Hepatocyte (in vitro differentiated cells): ENCODE data around the gene EIF4H. TPM values are rescaled to one million over a fixed set of nuclear protein-coding genes. Genes with fewer than 3 reads are reported as not detected.

ENCODE experiments used
- DNase-seq: peaks from one replicate; pipeline ENCODE4 v3.0.0-alpha.2; 2016; ENCODE audit warnings: low spot score
- H2AFZ ChIP-seq: fragments of 200-600 bp; sonication (generic); 2 replicates; pipeline ENCODE4 v1.6.0; 2016; ENCODE audit warnings: antibody characterized with exemption, mild to moderate bottlenecking
- H3K27ac ChIP-seq: fragments of 200-600 bp; sonication (generic); 2 replicates; pipeline ENCODE4 v1.5.1; 2016; ENCODE audit warnings: mild to moderate bottlenecking
- H3K27me3 ChIP-seq: fragments of 200-600 bp; sonication (generic); 2 replicates; pipeline ENCODE4 v1.6.1; 2016
- H3K36me3 ChIP-seq: fragments of 200-600 bp; sonication (generic); replicated peaks from 2 replicates; pipeline ENCODE4 v1.5.1; 2016; ENCODE audit warnings: low read depth; ENCODE audit not compliant: insufficient read depth
- H3K4me1 ChIP-seq: fragments of 200-600 bp; sonication (generic); 2 replicates; pipeline ENCODE4 v1.5.1; 2016; ENCODE audit warnings: mild to moderate bottlenecking, moderate library complexity; ENCODE audit not compliant: insufficient read depth
- H3K4me2 ChIP-seq: fragments of 200-600 bp; sonication (generic); 2 replicates; pipeline ENCODE4 v1.6.0; 2016
- H3K4me3 ChIP-seq: fragments of 200-600 bp; sonication (generic); 2 replicates; pipeline ENCODE4 v1.5.1; 2016; ENCODE audit warnings: mild to moderate bottlenecking
- H3K79me2 ChIP-seq: fragments of 200-600 bp; sonication (generic); 2 replicates; pipeline ENCODE4 v1.6.0; 2017; ENCODE audit warnings: mild to moderate bottlenecking
- H3K9me2 ChIP-seq: fragments of 200-600 bp; sonication (generic); replicated peaks from 2 replicates; pipeline ENCODE4 v1.6.0; 2017; ENCODE audit warnings: mild to moderate bottlenecking; ENCODE audit not compliant: insufficient read depth
- H3K9me3 ChIP-seq: fragments of 200-600 bp; sonication (generic); 2 replicates; pipeline ENCODE4 v1.5.1; 2016; ENCODE audit warnings: low read depth, mild to moderate bottlenecking
- H4K20me1 ChIP-seq: fragments of 200-600 bp; sonication (generic); 2 replicates; pipeline ENCODE4 v1.6.0; 2016; ENCODE audit warnings: mild to moderate bottlenecking; ENCODE audit not compliant: insufficient read depth, poor library complexity, severe bottlenecking
- EZH2 ChIP-seq: fragments of 200-600 bp; sonication (generic); IDR thresholded peaks from 2 replicates; pipeline ENCODE4 v1.6.1; 2016; ENCODE audit warnings: antibody characterized with exemption, mild to moderate bottlenecking, borderline replicate concordance
- EZH2phosphoT487 ChIP-seq: fragments of 200-600 bp; sonication (generic); IDR thresholded peaks from one replicate; pipeline ENCODE4 v1.6.1; 2018; ENCODE audit warnings: antibody characterized with exemption, mild to moderate bottlenecking, low read depth, moderate library complexity; ENCODE audit not compliant: unreplicated experiment, severe bottlenecking
- WGBS: methylation state at CpG from one replicate; pipeline ENCODE4 v1.1.6; 2016; ENCODE audit warnings: low lambda C conversion rate; ENCODE audit errors: missing lambda C conversion rate; 5-methylcytosine and 5-hydroxymethylcytosine counted together
- polyA plus RNA-seq: library from polyadenylated mRNA; unstranded; fragments of >200 nt; fragmentation: Nextera tagmentation; extraction: Ambion mirVana; gene quantifications from 2 replicates; pipeline ENCODE4 v1.2.1, GENCODE V29; 2016
- total RNA-seq: library from RNA; depleted of rRNA; stranded (reverse); fragments of >200 nt; gene quantifications from 2 replicates; pipeline ENCODE4 v1.2.3, GENCODE V29; 2014
- TF ChIP-seq, protein P1 (sequence below): fragments of 200-600 bp; sonication (generic); IDR thresholded peaks from 2 replicates; pipeline ENCODE4 v1.5.1; 2016; ENCODE audit warnings: antibody characterized with exemption, mild to moderate bottlenecking; ENCODE audit not compliant: poor library complexity

Gene EIF4H
- total and polyA plus RNA-seq, 2 experiments from 2014 or later, result 178 to 217 TPM

GRCh38 chr7:74215921-74216320, 41.8 kb downstream of the EIF4H start:
- H3K4me2 ChIP-seq, result no peak overlapping the region
- H4K20me1 ChIP-seq, result no peaks in the 10 kb centered on the region
- no peak overlapping the region for H3K27ac ChIP-seq
- DNase-seq, result no peak
- H3K4me1 ChIP-seq, result no peaks in the 10 kb centered on the region
- 89% methylated on average over 15 of the region's 15 CpGs for WGBS
- no peak for TF ChIP-seq EZH2
- TF ChIP-seq EZH2phosphoT487, result no peak
- TF ChIP-seq, protein P1, sequence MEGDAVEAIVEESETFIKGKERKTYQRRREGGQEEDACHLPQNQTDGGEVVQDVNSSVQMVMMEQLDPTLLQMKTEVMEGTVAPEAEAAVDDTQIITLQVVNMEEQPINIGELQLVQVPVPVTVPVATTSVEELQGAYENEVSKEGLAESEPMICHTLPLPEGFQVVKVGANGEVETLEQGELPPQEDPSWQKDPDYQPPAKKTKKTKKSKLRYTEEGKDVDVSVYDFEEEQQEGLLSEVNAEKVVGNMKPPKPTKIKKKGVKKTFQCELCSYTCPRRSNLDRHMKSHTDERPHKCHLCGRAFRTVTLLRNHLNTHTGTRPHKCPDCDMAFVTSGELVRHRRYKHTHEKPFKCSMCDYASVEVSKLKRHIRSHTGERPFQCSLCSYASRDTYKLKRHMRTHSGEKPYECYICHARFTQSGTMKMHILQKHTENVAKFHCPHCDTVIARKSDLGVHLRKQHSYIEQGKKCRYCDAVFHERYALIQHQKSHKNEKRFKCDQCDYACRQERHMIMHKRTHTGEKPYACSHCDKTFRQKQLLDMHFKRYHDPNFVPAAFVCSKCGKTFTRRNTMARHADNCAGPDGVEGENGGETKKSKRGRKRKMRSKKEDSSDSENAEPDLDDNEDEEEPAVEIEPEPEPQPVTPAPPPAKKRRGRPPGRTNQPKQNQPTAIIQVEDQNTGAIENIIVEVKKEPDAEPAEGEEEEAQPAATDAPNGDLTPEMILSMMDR, result no peak
- H3K4me3 ChIP-seq, result no peak overlapping the region
- H3K27me3 ChIP-seq, result no peaks in the 10 kb centered on the region
- H3K36me3 ChIP-seq, result no peaks in the 10 kb centered on the region
- no peak overlapping the region for H2AFZ ChIP-seq
- H3K9me3 ChIP-seq, result no peaks in the 10 kb centered on the region
- no peaks in the 10 kb centered on the region for H3K9me2 ChIP-seq
- no peaks in the 10 kb centered on the region for H3K79me2 ChIP-seq

DNA sequence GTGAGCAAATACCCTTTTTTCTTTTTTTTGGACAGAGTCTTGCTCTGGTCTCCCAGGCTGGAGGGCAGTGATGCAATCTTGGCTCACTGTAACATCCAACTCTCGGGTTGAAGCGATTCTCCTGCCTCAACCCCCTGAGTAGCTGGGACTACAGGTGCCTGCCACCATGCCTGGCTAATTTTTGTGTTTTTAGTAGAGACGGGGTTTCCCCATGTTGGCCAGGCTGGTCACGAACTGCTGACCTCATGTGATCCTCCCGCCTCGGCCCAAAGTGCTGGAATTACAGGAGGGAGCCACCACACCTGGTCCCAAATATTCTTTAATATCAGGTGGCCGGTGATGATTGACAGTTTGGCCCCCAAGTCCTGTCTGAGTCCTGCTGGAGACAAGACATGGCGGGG, 42.2 kb downstream of the EIF4H start:
- 83% methylated on average over 8 of the region's 8 CpGs for whole genome bisulfite sequencing
- H3K36me3 ChIP-seq, result no peaks in the 10 kb centered on the region

DNA sequence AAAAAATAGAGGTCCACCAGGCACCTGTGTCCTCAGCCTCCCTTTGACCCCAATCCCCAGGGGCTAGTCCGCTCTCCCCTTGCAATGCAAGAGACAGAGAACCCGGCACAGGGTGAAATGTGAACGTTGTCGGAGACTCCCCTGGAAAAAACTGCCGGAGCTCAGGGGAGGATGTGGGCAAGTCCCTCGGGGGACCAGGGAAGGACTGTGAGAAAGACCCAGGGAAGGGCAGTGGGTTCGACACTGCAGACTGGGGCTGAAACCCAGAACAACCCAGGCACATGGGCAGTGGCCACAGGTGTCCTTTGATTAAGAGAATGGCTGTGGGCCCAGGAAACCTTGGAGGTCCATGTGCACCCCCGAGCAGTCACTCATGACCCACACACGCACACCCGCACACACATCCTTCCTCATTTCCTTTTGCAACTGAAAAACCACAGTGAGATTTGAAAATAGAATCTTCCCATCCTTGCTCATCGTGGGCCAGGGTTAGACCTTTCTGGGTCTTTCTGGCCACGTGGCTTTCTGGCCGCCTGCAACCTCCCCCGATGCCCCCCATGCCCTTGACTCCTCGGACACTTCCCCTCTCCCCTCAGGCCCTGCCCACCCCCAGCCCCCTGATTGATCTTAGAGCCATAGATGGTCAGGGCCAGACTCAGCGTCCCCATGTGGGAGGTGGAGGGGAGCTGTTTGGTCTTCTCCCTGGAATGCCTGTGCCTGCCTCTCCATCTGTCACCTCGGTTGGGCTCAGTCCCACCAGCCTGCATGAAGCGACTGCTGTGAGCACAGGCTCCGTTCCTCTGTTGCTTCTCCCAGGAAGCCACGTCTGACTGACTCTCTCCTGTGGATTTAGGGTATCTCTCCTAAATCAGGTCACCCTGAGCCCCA, 43.5 kb downstream of the EIF4H start:
- no peak for DNase-seq
- Histone ChIP-seq H3K4me1 (no peaks in the 10 kb centered on the region), H4K20me1 (no peaks in the 10 kb centered on the region), H3K4me3 (no peak overlapping the region), H3K4me2 (no peak overlapping the region), H3K9me3 (no peaks in the 10 kb centered on the region), H2AFZ (no peak overlapping the region), H3K9me2 (no peaks in the 10 kb centered on the region), H3K27me3 (no peaks in the 10 kb centered on the region), H3K36me3 (no peaks in the 10 kb centered on the region), H3K79me2 (no peaks in the 10 kb centered on the region), H3K27ac (no peak overlapping the region)
- TF ChIP-seq, protein P1, result no peak
- no peak for TF ChIP-seq EZH2phosphoT487
- no peak for TF ChIP-seq EZH2
- 88% methylated on average over 20 of the region's 20 CpGs for WGBS

More for the DNA sequence above, 42.2 kb downstream of the EIF4H start:
- Histone ChIP-seq H3K9me3 (no peaks in the 10 kb centered on the region), H3K79me2 (no peaks in the 10 kb centered on the region), H3K4me1 (no peaks in the 10 kb centered on the region), H3K9me2 (no peaks in the 10 kb centered on the region), H3K27ac (no peak overlapping the region), H3K4me3 (no peak overlapping the region), H3K27me3 (no peaks in the 10 kb centered on the region), H4K20me1 (no peaks in the 10 kb centered on the region), H2AFZ (no peak overlapping the region), H3K4me2 (no peak overlapping the region)
- no peak for DNase-seq
- TF ChIP-seq, protein P1, result no peak
- TF ChIP-seq EZH2phosphoT487 (no peak), EZH2 (no peak)
